Ascending aorta (tissue), 2 donors: Measurements from ENCODE around the gene SULT1C2. TPM values are rescaled to one million over a fixed set of nuclear protein-coding genes. Genes with fewer than 3 reads are reported as not detected.

Source experiments
- DNase-seq, 2 donors: peaks; one replicate each; pipeline ENCODE4 v3.0.0-alpha.2; 2019; ENCODE audit warnings: low spot score in 2 of 2
- H3K27ac ChIP-seq, 2 donors: fragments of 200-600 bp; sonication (generic); one replicate each; pipeline ENCODE4 v1.5.1; 2016 to 2017; ENCODE audit warnings: mild to moderate bottlenecking in 1 of 2
- H3K27me3 ChIP-seq: fragments of 200-600 bp; sonication (generic); one replicate; pipeline ENCODE4 v1.5.1; 2017
- H3K36me3 ChIP-seq, 2 donors: fragments of 200-600 bp; sonication (generic); one replicate each; pipeline ENCODE4 v1.5.1; 2016
- H3K4me1 ChIP-seq, 2 donors: fragments of 200-600 bp; sonication (generic); one replicate each; pipeline ENCODE4 v1.5.1; 2016 to 2017; ENCODE audit warnings: mild to moderate bottlenecking in 1 of 2
- H3K4me3 ChIP-seq, 2 donors: fragments of 200-600 bp; sonication (generic); one replicate each; pipeline ENCODE4 v1.5.1; 2016 to 2017; ENCODE audit warnings: mild to moderate bottlenecking in 1 of 2
- H3K9me3 ChIP-seq, 2 donors: fragments of 200-600 bp; sonication (generic); one replicate each; pipeline ENCODE4 v1.5.1; 2016
- CTCF ChIP-seq, 3 experiments: fragments of 200-600 bp in 2 of 3; fragments of 450-650 bp in 1 of 3; sonication (generic) in 2 of 3; IDR thresholded peaks; one replicate each; pipeline ENCODE4 v1.5.1; 2016 to 2019; ENCODE audit warnings: antibody characterized with exemption in 3 of 3, mild to moderate bottlenecking in 1 of 3, moderate library complexity in 1 of 3
- intact Hi-C: fragments of 100-400 bp; cut with DNase I; formaldehyde crosslinking; loops from one replicate; pipeline ENCODE4 v1.15.1; 2023
- total RNA-seq: library from RNA; depleted of rRNA; stranded (reverse); fragments of >200 nt; gene quantifications from one replicate; pipeline ENCODE4 v1.1.0, GENCODE V29; 2016

Gene SULT1C2
- total RNA-seq, 1 donor from 2014 or later, result not detected

- intact Hi-C loops, result no loop called here
- Histone ChIP-seq H3K36me3 (no peaks in the 10 kb centered on the region), H3K4me1 (no peaks in the 10 kb centered on the region), H3K27me3 (no peaks in the 10 kb centered on the region), H3K9me3 (no peaks in the 10 kb centered on the region), H3K4me3 (no peak overlapping the region), H3K27ac (no peak overlapping the region)
- TF ChIP-seq CTCF (IDR thresholded peaks at IDR 0.05), result no peak
- DNase-seq, result no peak
Observed at GRCh38 chr2:108253106-108253505, 35.6 kb upstream of the SULT1C2 start.

GRCh38 chr2:108257757-108258331 lies 30.9 kb upstream of the SULT1C2 start:
- Histone ChIP-seq H3K27ac (no peak overlapping the region), H3K9me3 (no peaks in the 10 kb centered on the region), H3K27me3 (no peaks in the 10 kb centered on the region), H3K4me3 (no peak overlapping the region), H3K4me1 (no peaks in the 10 kb centered on the region), H3K36me3 (no peaks in the 10 kb centered on the region)
- TF ChIP-seq CTCF (IDR thresholded peaks at IDR 0.05), result no peak
- DNase-seq, result no peak
- intact Hi-C loops, result no loop called here

GRCh38 chr2:108260773-108261172 lies 27.9 kb upstream of the SULT1C2 start:
- TF ChIP-seq CTCF (IDR thresholded peaks at IDR 0.05), result no peak
- H3K27ac ChIP-seq, result no peak overlapping the region
- no peaks in the 10 kb centered on the region for H3K4me1 ChIP-seq
- H3K4me3 ChIP-seq, result no peak overlapping the region
- H3K9me3 ChIP-seq, result no peaks in the 10 kb centered on the region
- DNase-seq, result no peak
- no peaks in the 10 kb centered on the region for H3K27me3 ChIP-seq
- intact Hi-C loops, result no loop called here
- H3K36me3 ChIP-seq, result no peaks in the 10 kb centered on the region

- no peaks in the 10 kb centered on the region for H3K9me3 ChIP-seq
- intact Hi-C loops, result no loop called here
- H3K4me3 ChIP-seq, result no peak overlapping the region
- no peaks in the 10 kb centered on the region for H3K4me1 ChIP-seq
- no peak for DNase-seq
- H3K27me3 ChIP-seq, result no peaks in the 10 kb centered on the region
- no peak for TF ChIP-seq CTCF (IDR thresholded peaks at IDR 0.05)
- no peak overlapping the region for H3K27ac ChIP-seq
- H3K36me3 ChIP-seq, result no peaks in the 10 kb centered on the region
Observed at GRCh38 chr2:108262036-108262435, 26.7 kb upstream of the SULT1C2 start.

GRCh38 chr2:108263401-108263800 lies 25.3 kb upstream of the SULT1C2 start:
- H3K9me3 ChIP-seq, result no peaks in the 10 kb centered on the region
- H3K4me3 ChIP-seq, result no peak overlapping the region
- TF ChIP-seq CTCF (IDR thresholded peaks at IDR 0.05), result no peak
- intact Hi-C loops, result no loop called here
- no peak for DNase-seq
- peaks cover 2 to 4% of the 10 kb centered on the region in 2 donors for H3K4me1 ChIP-seq
- no peaks in the 10 kb centered on the region for H3K36me3 ChIP-seq
- H3K27me3 ChIP-seq, result no peaks in the 10 kb centered on the region
- no peak overlapping the region for H3K27ac ChIP-seq

GRCh38 chr2:108266218-108266617 lies 22.5 kb upstream of the SULT1C2 start:
- no peak overlapping the region for H3K4me3 ChIP-seq
- no peaks in the 10 kb centered on the region for H3K9me3 ChIP-seq
- H3K4me1 ChIP-seq, result peaks cover 2 to 4% of the 10 kb centered on the region in 2 donors
- H3K36me3 ChIP-seq, result no peaks in the 10 kb centered on the region
- no peaks in the 10 kb centered on the region for H3K27me3 ChIP-seq
- TF ChIP-seq CTCF (IDR thresholded peaks at IDR 0.05), result no peak
- intact Hi-C loops, result no loop called here
- DNase-seq, result no peak
- no peak overlapping the region for H3K27ac ChIP-seq
